ENCODE results near the gene SPATA22. TPM values are rescaled to one million over a fixed set of nuclear protein-coding genes. Genes with fewer than 3 reads are reported as not detected.
"Not testable (repeated sequence)": the region's sequence is repeated elsewhere in the genome, so short reads cannot be mapped to it uniquely, and the experiment has no call there.

The SPATA22 gene
- total RNA-seq, result 0.75 TPM
- long read RNA-seq, result 0 reads

GRCh38 chr17:3471599-3471998 lies at the start of gene SPATA22:
Gene SPATA22 (minus strand): TSS chr17:3471819. CDS start chr17:3469325, 2,494 bp downstream.
- H3K27me3 ChIP-seq, result no peaks in the 10 kb centered on the region
- no peak within 1 kb of the TSS for H3K4me3 ChIP-seq
- ATAC-seq (no peak), DNase-seq (no peak)
- H3K36me3 ChIP-seq, result no peaks in the 10 kb centered on the region
- H3K9me3 ChIP-seq, result no peaks in the 10 kb centered on the region
- no peak within 1 kb of the TSS for H3K27ac ChIP-seq
- H3K4me1 ChIP-seq, result peaks cover 12% of the 10 kb centered on the region
- intact Hi-C loops (cut with DNase I), result no loop called here
- TF ChIP-seq CTCF (IDR thresholded peaks at IDR 0.05), result no peak

GRCh38 chr17:3519472-3519871 lies 47.9 kb upstream of the SPATA22 start:
- intact Hi-C loops (cut with DNase I), result not testable (repeated sequence)

GRCh38 chr17:3514873-3515272 lies 43.3 kb upstream of the SPATA22 start:
- Histone ChIP-seq H3K4me1 (no peaks in the 10 kb centered on the region), H3K9me3 (no peaks in the 10 kb centered on the region), H3K27me3 (no peaks in the 10 kb centered on the region), H3K4me3 (no peak overlapping the region), H3K27ac (no peak overlapping the region), H3K36me3 (no peaks in the 10 kb centered on the region)
- no peak for ATAC-seq
- no peak for DNase-seq
- TF ChIP-seq CTCF (IDR thresholded peaks at IDR 0.05), result no peak
- intact Hi-C loops (cut with DNase I), result no loop called here

More at GRCh38 chr17:3519472-3519871, 47.9 kb upstream of the SPATA22 start:
- H3K27me3 ChIP-seq, H3K27ac ChIP-seq, H3K4me3 ChIP-seq, H3K4me1 ChIP-seq, H3K9me3 ChIP-seq, DNase-seq, H3K36me3 ChIP-seq, ATAC-seq: not testable (repeated sequence)

GRCh38 chr17:3514167-3514566 lies 42.5 kb upstream of the SPATA22 start:
- H3K9me3 ChIP-seq; intact Hi-C loops (cut with DNase I); H3K27me3 ChIP-seq; H3K27ac ChIP-seq; H3K4me1 ChIP-seq; H3K4me3 ChIP-seq; ATAC-seq; H3K36me3 ChIP-seq; DNase-seq: not testable (repeated sequence)

- Histone ChIP-seq H3K27ac (peak overlapping the region; percentile 65), H3K4me1 (no peaks in the 10 kb centered on the region), H3K4me3 (no peak overlapping the region), H3K27me3 (no peaks in the 10 kb centered on the region), H3K36me3 (no peaks in the 10 kb centered on the region), H3K9me3 (no peaks in the 10 kb centered on the region)
- DNase-seq, result no peak
- intact Hi-C loops (cut with DNase I), result no loop called here
- peak; percentile 32 for ATAC-seq
- TF ChIP-seq CTCF (IDR thresholded peaks at IDR 0.05), result no peak
Observed at GRCh38 chr17:3513305-3514035, 41.9 kb upstream of the SPATA22 start.

GRCh38 chr17:3512505-3513171 lies 41.0 kb upstream of the SPATA22 start:
- Histone ChIP-seq H3K27ac (peak overlapping the region; percentile 65), H3K36me3 (no peaks in the 10 kb centered on the region), H3K27me3 (no peaks in the 10 kb centered on the region), H3K4me3 (no peak overlapping the region), H3K4me1 (no peaks in the 10 kb centered on the region), H3K9me3 (no peaks in the 10 kb centered on the region)
- no peak for DNase-seq
- no peak for TF ChIP-seq CTCF (IDR thresholded peaks at IDR 0.05)
- peak; percentile 39 for ATAC-seq
- intact Hi-C loops (cut with DNase I), result no loop called here
